ENCODE data around the gene OFD1. TPM values are rescaled to one million over a fixed set of nuclear protein-coding genes. Genes with fewer than 3 reads are reported as not detected.

Gene OFD1
- total and polyA plus RNA-seq, 2 of the 8 experiments (the other 6 are each of a cell fraction or from before 2014, with no cell fraction given), result 8.0 to 23.4 TPM

- TF ChIP-seq CHD7 (IDR thresholded peaks at IDR 0.05; ENCODE audit: insufficient replicate concordance, low read length) (no peak), KDM5A (IDR thresholded peaks at IDR 0.05; ENCODE audit: low read length) (no peak), NRF1 (IDR thresholded peaks at IDR 0.05; ENCODE audit: low read depth, low read length) (no peak), SP2 (IDR thresholded peaks at IDR 0.05; ENCODE audit: low read length) (no peak), EZH2 (IDR thresholded peaks at IDR 0.05; ENCODE audit: low read depth, low read length, severe bottlenecking) (no peak), ASH2L (IDR thresholded peaks at IDR 0.05; ENCODE audit: low read length) (no peak), CREB1 (IDR thresholded peaks at IDR 0.05) (no peak), JUND (IDR thresholded peaks at IDR 0.05; ENCODE audit: low read length) (no peak), RAD21 (IDR thresholded peaks at IDR 0.05 in 1 of 2, conservative IDR thresholded peaks at IDR 0.05 in 1 of 2; ENCODE audit: low read depth in 2 of 2, low read length in 2 of 2) (no peak), E2F6 (IDR thresholded peaks at IDR 0.05) (no peak), POU5F1 (IDR thresholded peaks at IDR 0.05; ENCODE audit: low read depth, low read length) (no peak), CBX5 (IDR thresholded peaks at IDR 0.05; ENCODE audit: low read depth, low read length) (no peak)
These were observed 63.0 kb downstream of the OFD1 start (continued) for GRCh38 chrX:13797512-13797911.

All from H1 (cell line).